Measurements from ENCODE around the gene FRAT2. TPM values are rescaled to one million over a fixed set of nuclear protein-coding genes. Genes with fewer than 3 reads are reported as not detected.

The FRAT2 gene
- total and polyA plus RNA-seq, 10 of the 15 experiments (the other 5 are each of a cell fraction or from before 2014, with no cell fraction given) = 0.69 to 5.9 (median 3.8) TPM

DNA sequence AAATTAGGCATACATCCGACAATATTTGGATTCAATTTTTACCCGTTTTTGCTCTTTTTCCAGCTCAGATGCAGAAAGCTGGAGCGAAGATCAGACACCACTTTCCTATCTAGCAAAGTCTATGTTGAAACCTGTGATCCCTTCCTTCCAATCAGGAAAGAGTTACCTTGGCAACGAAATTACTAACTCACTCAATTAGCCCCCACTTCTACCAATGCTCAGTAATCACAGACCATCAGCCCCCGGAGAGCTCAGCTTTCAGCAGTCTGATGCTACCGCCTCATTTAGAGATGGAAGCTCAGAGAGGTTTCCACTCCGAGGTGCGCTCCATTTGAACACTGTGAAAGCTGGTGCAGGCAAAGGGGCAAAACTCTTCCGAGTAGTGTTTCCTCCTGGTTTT is 8.8 kb downstream of the FRAT2 start (continued):
- no peak for TF ChIP-seq WRNIP1 (IDR thresholded peaks at IDR 0.05; ENCODE audit: borderline replicate concordance, low read depth, low read length)
- TF ChIP-seq MEF2A (IDR thresholded peaks at IDR 0.05; ENCODE audit: insufficient read depth, low read depth, low read length) = no peak
- TF ChIP-seq, protein P1, sequence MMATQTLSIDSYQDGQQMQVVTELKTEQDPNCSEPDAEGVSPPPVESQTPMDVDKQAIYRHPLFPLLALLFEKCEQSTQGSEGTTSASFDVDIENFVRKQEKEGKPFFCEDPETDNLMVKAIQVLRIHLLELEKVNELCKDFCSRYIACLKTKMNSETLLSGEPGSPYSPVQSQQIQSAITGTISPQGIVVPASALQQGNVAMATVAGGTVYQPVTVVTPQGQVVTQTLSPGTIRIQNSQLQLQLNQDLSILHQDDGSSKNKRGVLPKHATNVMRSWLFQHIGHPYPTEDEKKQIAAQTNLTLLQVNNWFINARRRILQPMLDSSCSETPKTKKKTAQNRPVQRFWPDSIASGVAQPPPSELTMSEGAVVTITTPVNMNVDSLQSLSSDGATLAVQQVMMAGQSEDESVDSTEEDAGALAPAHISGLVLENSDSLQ (IDR thresholded peaks at IDR 0.05) = no peak

DNA sequence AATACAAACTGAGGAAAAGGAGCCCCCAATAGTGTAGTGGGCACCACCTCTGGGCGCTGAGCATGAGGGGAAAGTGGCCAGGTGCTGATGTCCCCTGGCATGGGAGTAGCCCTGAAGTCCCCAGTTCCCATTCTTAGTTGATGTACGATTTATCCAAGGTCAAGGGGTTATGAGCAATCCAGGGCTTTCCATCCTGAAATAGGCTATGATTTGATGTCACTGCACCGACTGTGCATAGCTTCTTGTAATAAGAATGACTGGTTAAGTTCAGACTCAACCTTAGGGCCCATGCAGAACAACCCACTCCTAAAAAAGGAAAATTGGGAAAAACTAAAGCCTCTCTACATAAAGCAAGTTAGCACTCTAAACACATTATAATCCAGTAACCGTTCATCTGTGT is 11.0 kb downstream of the FRAT2 start:
- ChIA-PET CTCF (no interaction called here), SMC1A (ENCODE audit: uncharacterized antibody, unreplicated experiment) (interaction anchor here (0.9 kb wide), 1 partner anchor 10 kb away, joined by 3 read pairs; no protein-coding TSS in a partner anchor), POLR2A (no interaction called here), RAD21 (ENCODE audit: unreplicated experiment) (no interaction called here)
- no peak overlapping the region for H3K4me3 ChIP-seq
- no peaks in the 10 kb centered on the region for H3K9me3 ChIP-seq (replicated peaks; ENCODE audit: control insufficient read depth, insufficient read depth, low read length)
- no peak overlapping the region for H3K9ac ChIP-seq (ENCODE audit: control insufficient read depth, insufficient read depth, low read length)
- no peak overlapping the region for H3K27ac ChIP-seq (ENCODE audit: control insufficient read depth, insufficient read depth)
- H3K4me1 ChIP-seq (ENCODE audit: control insufficient read depth, insufficient read depth, low read length) = peaks cover 11% of the 10 kb centered on the region
- peaks cover 12% of the 10 kb centered on the region in 2 experiments for H3K27me3 ChIP-seq (replicated peaks in 1 of 2; ENCODE audit: control insufficient read depth in 2 of 2, insufficient read depth in 2 of 2, low read length in 1 of 2)
- no peaks in the 10 kb centered on the region for H3K36me3 ChIP-seq (ENCODE audit: control insufficient read depth in 2 of 2, insufficient read depth in 2 of 2, low read length in 1 of 2)
- ATAC-seq (no peak), DNase-seq (ENCODE audit: low read depth, low spot score) (no peak), FAIRE-seq (no peak)
- H2AFZ ChIP-seq (ENCODE audit: control insufficient read depth, low read depth, low read length) = no peak overlapping the region
- intact Hi-C loops (cut with micrococcal nuclease; ENCODE audit: unreplicated experiment) = no loop called here
- BruUV-seq (replicated peaks) = no TSS peak
- in situ Hi-C loops (cut with MboI) = no loop called here
- H3K4me2 ChIP-seq (ENCODE audit: control insufficient read depth, insufficient read depth) = no peak overlapping the region
- WGBS (ENCODE audit: insufficient coverage, insufficient replicate concordance, low lambda C conversion rate, missing lambda C conversion rate) = 20% methylated on average over 4 of the region's 4 CpGs
- H4K20me1 ChIP-seq (ENCODE audit: control insufficient read depth, insufficient read depth) = no peaks in the 10 kb centered on the region
- TF ChIP-seq IKZF1 (conservative IDR thresholded peaks at IDR 0.05) (no peak), CBX3 (IDR thresholded peaks at IDR 0.05; ENCODE audit: borderline replicate concordance, low read depth) (no peak)
- no peaks in the 10 kb centered on the region for H3K79me2 ChIP-seq (ENCODE audit: control insufficient read depth, insufficient read depth, low read length)
